OCI-LY3 (cell line): ENCODE data around the gene EXD3.

Source experiments
- CTCF ChIP-seq: fragments of 200-600, 300-600 bp; sonication (generic); IDR thresholded peaks from 2 replicates; pipeline ENCODE4 v1.5.1; 2014; ENCODE audit warnings: antibody characterized with exemption, low read length, low read depth
- EZH2phosphoT487 ChIP-seq: fragments of 200-600 bp; shearing (Covaris generic); IDR thresholded peaks from 2 replicates; pipeline ENCODE4 v1.6.1; 2018; ENCODE audit warnings: antibody characterized with exemption, mixed run types, low read depth

GRCh38 chr9:137333016-137333671, 89.8 kb downstream of the EXD3 start:
- TF ChIP-seq CTCF: no peak
- TF ChIP-seq EZH2phosphoT487: no peak
